Kidney epithelial cell (primary cell): ENCODE results near the gene TNPO2. TPM values are rescaled to one million over a fixed set of nuclear protein-coding genes. Genes with fewer than 3 reads are reported as not detected.

Experiments used
- DNase-seq: peaks from one replicate; pipeline ENCODE4 v3.0.0-alpha.2; 2010; ENCODE audit warnings: low read depth
- H3K27me3 ChIP-seq: 2 replicates; pipeline ENCODE4 v1.6.0; 2011; ENCODE audit warnings: low read length; ENCODE audit not compliant: control insufficient read depth, insufficient read depth
- H3K36me3 ChIP-seq: 2 replicates; pipeline ENCODE4 v1.5.1; 2011; ENCODE audit warnings: low read length; ENCODE audit not compliant: control insufficient read depth, insufficient read depth
- H3K4me3 ChIP-seq: 2 replicates; pipeline ENCODE4 v1.5.1; 2011; ENCODE audit warnings: low read depth, mild to moderate bottlenecking, control low read depth, low read length
- CTCF ChIP-seq: IDR thresholded peaks from 2 replicates; pipeline ENCODE4 v1.5.1; 2011; ENCODE audit warnings: mild to moderate bottlenecking, moderate library complexity, low read length, control low read depth, inconsistent platforms; ENCODE audit not compliant: insufficient read depth, poor library complexity, severe bottlenecking
- total RNA-seq: library from RNA; depleted of rRNA; stranded (reverse); fragments of >200 nt; gene quantifications from 2 replicates; pipeline ENCODE4 v1.2.3, GENCODE V29; 2015

TNPO2 gene
- total RNA-seq, 1 donor from 2014 or later = 27.1 TPM

- TF ChIP-seq CTCF = no peak
- Histone ChIP-seq H3K4me3 (no peak overlapping the region), H3K36me3 (peaks cover 2% of the 10 kb centered on the region), H3K27me3 (no peaks in the 10 kb centered on the region)
- DNase-seq = no peak
Observed at GRCh38 chr19:12660980-12661379, 62.8 kb downstream of the TNPO2 start.

GRCh38 chr19:12657966-12658365, 65.8 kb downstream of the TNPO2 start:
- no peaks in the 10 kb centered on the region for H3K27me3 ChIP-seq
- no peak for TF ChIP-seq CTCF
- no peak overlapping the region for H3K4me3 ChIP-seq
- no peak for DNase-seq
- no peaks in the 10 kb centered on the region for H3K36me3 ChIP-seq

GRCh38 chr19:12656899-12657571, 66.7 kb downstream of the TNPO2 start:
- Histone ChIP-seq H3K4me3 (no peak overlapping the region), H3K36me3 (no peaks in the 10 kb centered on the region), H3K27me3 (no peaks in the 10 kb centered on the region)
- no peak for DNase-seq
- TF ChIP-seq CTCF = no peak

- no peaks in the 10 kb centered on the region for H3K36me3 ChIP-seq
- no peaks in the 10 kb centered on the region for H3K27me3 ChIP-seq
- no peak for DNase-seq
- no peak for TF ChIP-seq CTCF
- no peak overlapping the region for H3K4me3 ChIP-seq
Observed at GRCh38 chr19:12655546-12655945, 68.2 kb downstream of the TNPO2 start.

- Histone ChIP-seq H3K4me3 (no peak overlapping the region), H3K36me3 (no peaks in the 10 kb centered on the region), H3K27me3 (no peaks in the 10 kb centered on the region)
- no peak for TF ChIP-seq CTCF
- no peak for DNase-seq
Observed at GRCh38 chr19:12652219-12652618, 71.5 kb downstream of the TNPO2 start.

GRCh38 chr19:12649941-12650340, 73.8 kb downstream of the TNPO2 start:
- DNase-seq = no peak
- Histone ChIP-seq H3K4me3 (no peak overlapping the region), H3K36me3 (no peaks in the 10 kb centered on the region), H3K27me3 (no peaks in the 10 kb centered on the region)
- TF ChIP-seq CTCF = no peak
